Activated CD4-positive, CD25-positive, alpha-beta regulatory T cell treated with anti-CD3 and anti-CD28 coated beads, Interleukin-2, amount 50 U/mL, for 72 hours (primary cell): ENCODE results near the gene GABRB1.

Experiments
- DNase-seq: peaks from one replicate; pipeline ENCODE4 v3.0.0; 2021

The GABRB1 gene

DNA sequence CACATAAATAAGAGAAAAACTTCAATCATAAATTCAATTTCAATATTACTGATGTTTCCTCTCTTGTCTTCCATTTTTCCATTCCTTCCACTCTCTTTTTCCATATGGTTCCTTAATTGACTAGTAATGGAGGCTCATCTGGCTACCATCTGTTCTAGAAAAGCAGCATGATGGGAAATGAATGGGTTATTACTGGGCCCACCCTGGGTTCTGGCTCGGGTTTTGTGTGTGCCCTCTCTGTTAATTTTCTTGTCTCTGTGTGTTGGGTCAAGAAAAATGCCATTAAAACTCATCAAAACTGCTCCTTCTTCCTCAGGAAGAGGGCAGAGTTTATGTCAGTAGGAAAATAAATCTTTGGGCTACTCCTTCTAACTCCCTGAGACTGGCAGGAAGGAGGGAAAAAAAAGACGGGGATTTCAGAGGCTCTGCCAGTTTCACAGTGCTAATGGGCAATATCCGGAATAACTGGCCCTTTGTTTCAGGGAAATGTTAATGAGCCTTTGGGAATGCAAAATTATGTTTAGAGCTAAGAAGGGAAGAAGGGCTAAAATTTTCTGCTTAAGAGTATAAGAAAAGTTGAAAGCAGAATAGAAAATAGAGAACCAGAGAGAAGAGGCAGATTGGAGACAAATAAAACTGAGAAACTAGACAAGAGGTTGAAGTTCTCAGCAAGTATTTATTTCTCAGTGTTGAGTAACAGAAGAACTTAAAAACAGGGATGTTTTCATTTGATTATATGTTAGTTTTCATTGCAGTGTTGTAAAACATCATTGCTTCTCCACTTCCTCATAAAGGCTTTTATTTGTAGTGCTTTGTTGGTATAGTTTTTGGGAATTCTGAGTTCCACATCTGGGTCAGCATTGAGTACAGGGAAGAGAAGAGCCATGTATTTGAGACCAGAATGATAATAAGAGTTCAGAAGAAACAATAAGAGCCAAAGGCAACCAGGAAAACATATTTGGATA, 19.7 kb downstream of the GABRB1 start:
- no peak for DNase-seq

DNA sequence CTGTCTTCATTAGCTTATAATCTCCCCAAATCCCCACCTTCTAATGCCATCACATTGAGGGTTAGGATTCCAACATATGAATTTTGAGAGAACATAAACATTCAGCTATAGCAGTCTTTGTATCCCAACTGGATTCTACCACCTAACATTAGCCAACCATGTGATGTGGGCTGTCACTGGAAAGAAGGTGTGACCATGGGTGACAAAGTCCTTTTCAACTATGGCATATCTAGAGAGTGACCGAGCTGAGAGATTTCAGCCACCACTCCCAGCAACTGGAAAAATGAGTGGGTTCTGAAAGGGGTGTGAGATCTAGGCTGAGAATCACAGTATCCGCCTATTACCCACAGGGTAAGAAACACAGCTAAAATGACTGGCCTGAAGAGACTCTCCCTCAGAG, 22.1 kb downstream of the GABRB1 start:
- DNase-seq = no peak

DNA sequence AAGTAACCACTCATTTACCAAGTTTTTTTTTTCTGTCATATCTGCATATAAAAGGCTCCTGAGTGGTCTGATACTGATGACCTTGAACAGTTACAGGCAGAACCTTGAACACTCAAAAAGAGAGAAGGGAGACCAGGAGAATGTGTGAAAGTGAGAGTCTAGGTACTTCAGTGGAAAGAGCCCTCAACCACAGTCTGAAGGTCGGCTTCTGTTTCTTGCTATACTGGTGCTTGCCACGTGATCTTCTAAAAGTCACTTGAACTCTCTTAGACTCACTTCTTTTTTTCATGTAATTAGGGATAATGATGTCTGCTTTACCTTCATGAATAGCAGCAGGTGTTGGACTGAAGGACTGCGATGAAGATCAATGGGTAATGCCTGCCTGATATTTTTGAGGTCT, 22.8 kb downstream of the GABRB1 start:
- DNase-seq = no peak

DNA sequence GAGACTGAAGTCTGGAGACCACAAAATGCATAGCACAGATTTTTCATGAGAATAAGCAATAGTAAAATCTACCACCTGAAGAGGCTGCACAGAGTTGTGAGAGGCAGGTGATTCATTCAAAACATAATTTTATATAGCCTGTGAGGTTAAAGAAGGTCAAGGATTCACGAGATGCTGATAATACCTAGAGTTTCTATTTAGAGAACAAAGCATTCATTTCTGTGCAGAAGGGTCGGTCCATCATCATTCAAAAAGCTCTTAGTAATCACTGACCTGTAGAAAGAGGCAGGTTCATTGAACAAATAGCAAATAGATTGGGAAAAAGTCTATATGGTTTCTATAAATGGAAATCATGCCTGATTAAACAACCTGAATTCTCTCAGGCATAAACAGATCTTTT, 26.6 kb downstream of the GABRB1 start:
- no peak for DNase-seq

DNA sequence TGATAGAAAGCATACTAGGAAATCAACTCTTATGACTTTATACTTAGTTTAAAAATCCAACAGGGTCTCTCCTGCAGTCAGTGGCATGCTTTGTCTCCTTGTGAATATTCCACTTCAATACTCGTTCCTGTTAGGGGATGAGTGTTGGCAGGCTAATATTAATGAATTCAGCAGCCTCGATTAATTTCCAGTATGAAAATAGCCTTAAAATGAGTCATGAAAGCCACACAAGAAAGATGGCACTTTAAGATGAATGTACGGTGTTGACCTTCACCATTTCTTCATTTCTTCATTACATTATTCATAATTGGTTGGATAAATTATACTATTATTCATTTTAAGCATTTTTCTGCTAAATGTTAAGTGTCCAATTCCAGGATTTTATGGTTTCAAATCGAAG, 29.2 kb downstream of the GABRB1 start:
- no peak for DNase-seq

DNA sequence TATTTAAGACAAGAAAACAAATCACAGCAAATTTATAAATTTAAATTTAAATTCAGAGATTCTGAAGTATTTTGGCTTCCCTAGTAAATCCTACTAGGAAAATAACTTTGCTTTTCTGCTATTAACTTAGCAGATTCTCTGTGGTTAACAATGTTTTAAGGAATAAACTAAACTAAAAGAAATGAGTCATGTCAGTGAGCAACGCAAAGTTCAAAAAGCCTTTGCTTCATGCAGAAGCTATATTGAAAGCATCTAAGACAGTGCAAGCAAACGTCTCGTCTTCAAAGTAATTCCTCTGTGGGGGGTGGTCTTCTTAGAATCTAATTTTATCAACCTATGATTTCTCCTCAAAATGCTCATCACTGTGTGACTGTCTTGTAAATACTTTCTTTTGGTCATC, 30.1 kb downstream of the GABRB1 start:
- no peak for DNase-seq

DNA sequence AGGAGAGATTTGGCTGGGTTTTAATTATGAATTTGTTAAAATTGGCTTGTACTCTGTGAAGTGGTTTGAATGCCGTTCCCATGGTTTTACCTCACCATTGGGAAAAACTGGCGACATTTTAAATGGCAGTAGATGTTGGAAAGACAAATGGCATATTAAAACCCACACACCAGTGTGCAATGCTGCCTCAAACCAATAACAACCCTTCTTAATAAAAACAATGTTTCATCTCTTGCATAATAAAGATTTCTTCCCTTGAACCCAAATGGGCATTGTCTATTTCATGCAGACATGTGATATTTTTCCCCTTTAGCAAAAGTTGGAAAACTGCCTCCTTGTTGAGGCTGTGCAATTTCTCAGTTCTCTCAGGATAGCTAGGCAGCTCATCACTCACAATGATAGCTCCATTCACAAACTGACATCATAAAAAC, 33.7 kb downstream of the GABRB1 start:
- no peak for DNase-seq

DNA sequence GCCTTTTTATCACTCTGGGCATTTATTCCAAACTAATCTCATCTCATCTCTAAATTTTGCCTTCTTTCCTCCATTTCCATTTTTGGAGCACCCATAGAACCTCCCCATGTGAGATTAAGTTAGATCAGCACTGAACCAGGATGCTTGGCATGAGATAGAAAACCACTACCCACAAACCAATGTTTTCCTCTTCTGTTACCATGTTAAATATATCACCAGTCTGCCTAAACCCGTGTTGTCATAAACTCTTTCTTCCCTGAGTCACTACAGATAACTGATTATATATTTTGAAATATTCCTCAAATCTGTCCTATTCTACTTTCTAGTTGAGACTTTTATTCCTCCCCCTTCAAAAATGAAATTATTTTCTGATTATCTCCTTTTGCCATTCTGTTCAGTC, 37.6 kb downstream of the GABRB1 start:
- no peak for DNase-seq

DNA sequence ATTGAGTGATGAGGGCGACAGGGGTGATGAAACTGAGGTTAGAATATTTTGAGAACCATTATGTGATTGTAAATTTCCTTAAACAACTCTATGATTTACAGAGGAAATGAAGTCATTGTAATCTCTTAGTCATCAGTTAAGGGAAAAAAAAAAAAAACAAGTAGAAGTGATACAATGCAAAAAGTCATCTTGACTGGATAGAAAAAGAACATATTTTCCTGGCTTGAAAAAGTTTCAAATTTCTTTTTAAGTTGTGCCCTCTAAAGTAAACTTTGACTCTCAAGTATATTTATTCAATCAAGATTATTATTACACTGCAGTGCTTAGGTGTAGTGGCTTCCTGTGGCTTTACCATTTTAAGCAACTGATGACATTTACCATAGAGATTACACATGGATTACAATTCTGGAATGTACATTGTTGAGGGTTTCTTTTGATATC, 40.6 kb downstream of the GABRB1 start:
- DNase-seq = no peak

DNA sequence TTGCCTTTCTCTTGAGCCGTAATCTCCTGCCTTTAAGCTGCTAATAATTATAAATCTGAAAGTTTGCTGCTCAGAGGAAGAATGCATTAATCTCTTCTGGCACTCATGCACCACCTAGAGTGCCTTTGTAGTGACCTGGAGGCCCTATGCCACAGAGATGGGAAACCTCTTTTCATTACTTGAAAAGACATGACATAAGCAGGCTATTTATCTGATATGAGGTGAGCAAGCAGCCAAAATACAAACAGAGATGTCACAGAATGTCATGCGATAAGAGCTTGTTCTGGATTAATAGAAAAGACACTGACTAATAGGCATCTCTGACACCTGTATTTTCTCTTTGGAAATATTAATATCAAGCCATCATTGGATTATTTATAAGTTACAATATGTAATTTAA, 42.3 kb downstream of the GABRB1 start:
- no peak for DNase-seq

DNA sequence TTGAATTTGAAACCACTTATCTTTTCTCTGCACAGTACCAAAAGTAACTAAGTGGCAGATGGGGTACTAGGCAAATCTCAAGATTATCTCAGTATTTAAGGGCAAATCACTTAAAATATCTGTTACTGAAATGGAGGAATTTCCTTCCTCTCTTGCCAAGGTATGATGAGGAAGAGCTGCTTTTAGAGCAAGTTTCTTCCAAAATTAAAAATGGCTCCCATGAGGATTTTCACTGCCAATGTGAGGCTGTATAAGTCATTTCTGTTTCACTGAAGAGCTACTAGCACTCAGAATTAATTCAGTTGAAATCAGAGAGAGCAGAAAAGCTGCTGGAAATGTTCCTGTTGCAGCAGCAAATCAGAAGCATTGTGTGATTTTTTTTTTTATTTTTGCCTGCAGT, 43.4 kb downstream of the GABRB1 start:
- no peak for DNase-seq

DNA sequence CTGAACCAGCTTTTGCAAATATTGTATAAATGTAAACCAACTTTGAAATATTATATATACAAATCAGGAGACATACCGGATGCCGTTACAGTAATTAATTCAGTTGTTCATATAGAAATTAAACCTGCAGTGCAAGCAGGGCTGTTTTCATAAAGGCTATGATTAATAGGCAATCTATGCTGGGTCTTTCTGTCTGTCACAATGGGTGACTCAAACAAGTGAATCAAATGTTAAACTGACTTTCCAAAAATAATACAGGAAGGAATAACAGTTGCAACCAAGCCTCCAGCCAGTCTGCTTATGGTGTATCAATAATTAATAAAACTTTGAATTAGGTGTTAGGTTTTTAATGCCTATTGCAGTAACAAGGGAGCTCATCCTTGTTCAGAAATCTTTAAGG, 43.9 kb downstream of the GABRB1 start:
- no peak for DNase-seq

DNA sequence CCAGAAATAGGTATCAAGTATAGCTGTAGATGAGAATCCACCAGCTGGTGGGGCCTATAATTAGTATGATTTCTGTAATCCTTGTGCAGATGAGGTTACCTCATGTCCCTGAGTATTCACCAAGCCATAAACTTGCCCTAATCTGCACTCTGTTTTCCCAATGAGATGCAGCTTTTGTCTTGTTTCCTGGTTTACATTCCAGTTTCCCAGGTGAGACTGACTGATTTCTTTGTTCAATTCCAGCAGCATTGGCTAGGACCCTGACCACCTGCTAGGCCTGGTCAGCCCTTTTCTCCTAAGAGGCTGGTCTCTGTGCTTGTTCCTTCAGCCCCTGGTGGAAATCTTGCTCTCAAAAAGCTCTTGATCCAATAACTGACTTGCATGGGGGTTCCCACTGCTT, 44.6 kb downstream of the GABRB1 start:
- no peak for DNase-seq

DNA sequence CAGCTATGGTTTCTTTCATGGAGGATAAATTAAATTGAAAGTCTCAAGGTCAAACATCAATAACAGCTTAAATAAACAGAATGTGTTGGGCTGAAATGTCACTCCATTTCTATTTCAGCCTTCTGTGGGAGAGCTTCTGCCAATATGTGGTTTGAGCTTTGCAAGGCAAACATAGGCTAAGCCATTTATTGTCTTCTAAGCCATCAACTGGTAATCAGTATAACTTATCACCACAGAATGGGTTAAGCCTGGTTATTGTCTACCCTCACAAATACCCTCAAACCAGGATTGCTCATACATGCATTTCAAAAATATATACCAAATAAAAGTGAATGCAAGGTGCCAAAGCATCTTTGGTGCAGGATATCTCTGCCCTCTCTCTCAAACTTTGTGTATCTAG, 52.7 kb downstream of the GABRB1 start:
- no peak for DNase-seq

DNA sequence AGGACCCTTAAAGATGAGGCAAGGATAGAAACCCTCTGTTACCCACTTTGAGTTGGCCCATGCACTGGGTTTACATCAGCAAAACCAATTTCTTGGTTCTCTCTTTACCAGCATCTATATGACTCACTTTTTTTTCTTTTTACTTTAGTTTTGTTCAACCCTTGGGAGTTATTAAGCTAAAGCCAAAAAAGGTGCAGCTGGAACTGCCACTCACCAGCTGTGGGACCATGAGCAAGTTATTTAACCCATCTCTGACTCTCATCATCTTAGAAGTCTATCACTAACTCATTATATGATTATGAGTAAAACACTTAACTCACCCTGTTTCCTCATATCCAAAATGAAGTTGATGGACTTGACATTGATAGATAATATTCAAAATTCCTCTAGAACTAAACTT, 53.4 kb downstream of the GABRB1 start:
- no peak for DNase-seq

DNA sequence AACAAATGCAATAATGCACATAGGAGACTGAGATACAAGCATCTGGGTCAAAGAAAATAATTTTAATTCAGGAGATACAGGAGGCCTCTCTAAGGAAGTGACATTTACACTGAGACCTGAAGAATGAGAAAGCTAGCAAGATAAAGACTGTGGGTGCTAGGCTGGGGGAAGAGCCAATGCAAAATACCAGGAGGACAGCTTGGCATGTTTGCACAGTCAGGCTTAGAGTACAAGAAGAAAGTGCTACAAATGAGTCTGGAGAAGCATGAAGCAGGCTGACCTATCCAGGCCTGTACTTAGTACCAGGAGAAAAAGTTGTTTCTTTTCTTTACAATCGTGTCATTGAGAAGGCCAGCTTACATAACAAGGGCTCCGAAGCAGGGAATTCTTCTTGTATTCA, 56.9 kb downstream of the GABRB1 start:
- no peak for DNase-seq

DNA sequence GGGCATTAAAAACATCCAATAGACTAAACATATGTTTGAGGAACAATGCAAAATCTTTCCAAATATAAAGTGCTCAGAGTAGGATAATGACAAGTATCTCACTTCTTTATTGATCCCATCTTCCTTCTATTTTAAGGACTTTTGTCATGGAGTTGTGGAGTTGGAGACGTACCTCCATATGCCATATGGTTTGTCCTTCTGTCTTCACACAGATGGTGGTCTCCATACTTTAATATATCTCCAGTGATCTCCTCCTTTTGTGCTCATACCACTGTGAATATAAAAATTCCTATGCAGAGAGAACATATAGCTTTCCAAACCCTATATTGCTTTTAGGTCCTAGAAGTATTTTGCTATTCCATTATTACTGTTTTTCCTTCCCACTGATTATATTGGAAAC, 64.5 kb downstream of the GABRB1 start:
- DNase-seq = no peak

DNA sequence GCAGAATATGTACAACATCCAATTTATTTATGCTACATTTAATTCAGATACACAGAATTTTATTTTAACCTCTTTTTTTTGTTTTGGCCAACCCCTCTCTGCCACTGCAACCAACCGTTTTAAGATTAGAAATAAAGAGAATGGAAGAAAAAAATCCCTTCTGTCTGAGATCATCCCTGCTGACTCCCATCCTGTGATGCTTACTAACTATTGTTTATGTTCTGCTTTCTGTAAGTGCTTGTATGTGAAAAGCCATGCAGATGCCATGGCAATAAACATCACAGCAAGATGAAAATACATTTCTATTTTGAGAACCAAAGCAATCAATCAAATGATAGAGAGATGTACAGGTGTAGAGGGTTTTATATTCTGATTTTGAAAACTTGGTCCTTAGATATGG, 70.1 kb downstream of the GABRB1 start:
- no peak for DNase-seq

DNA sequence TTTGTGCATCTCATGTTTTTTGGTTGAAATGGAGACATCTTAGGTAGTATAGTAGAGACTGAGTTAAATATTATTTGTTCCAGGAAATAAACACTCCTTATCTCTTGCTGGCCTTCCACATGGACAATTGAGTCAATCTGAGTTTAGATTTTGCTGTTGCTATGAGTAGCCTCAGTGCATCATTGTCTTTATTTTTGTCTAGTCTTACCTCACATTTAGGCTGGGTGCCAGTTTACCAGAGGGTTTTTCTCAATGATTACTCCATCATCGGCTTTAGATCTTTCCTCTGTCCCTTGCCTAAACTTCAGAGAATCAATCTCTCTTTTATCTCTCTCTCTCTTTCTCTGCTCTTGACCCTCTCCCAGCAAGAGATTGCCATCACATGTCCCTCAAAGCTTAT, 73.6 kb downstream of the GABRB1 start:
- no peak for DNase-seq

DNA sequence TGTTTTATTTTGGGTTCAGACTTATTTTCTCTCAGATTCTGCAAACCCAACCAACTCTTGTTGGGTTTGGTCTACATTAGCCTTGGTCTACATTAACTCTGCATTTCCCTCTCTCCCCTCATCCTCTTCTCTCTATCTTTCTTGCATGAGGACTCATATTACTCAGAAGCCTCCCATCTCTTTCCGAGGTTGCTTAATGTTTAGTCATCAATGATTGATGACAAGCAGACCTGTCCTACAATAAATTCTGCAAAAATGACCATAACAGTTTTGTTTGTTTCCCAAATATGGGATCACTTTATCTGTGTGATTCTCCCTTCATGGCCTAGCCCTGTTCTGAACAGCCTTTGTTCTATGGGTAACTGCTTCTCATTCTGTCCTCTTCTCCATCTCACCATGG, 75.2 kb downstream of the GABRB1 start:
- DNase-seq = no peak

DNA sequence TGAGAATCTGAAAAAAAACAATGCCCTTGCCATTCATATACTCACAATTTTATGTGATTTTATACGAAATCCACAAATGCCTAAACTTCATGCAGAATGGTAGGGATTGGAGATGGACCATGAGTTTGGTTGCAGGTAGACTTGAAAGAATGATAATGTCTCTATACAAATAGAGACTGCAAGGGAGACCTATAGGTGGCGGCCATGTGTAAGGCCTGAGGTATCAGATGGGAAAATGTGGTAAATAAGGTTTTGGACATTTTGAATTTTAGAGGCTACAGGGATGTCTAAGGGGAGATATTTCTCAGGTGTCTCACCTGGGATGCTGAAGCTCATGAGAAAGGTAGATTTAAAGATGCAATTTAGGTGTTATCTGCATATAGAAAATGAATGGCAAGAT, 78.0 kb downstream of the GABRB1 start:
- DNase-seq = no peak

DNA sequence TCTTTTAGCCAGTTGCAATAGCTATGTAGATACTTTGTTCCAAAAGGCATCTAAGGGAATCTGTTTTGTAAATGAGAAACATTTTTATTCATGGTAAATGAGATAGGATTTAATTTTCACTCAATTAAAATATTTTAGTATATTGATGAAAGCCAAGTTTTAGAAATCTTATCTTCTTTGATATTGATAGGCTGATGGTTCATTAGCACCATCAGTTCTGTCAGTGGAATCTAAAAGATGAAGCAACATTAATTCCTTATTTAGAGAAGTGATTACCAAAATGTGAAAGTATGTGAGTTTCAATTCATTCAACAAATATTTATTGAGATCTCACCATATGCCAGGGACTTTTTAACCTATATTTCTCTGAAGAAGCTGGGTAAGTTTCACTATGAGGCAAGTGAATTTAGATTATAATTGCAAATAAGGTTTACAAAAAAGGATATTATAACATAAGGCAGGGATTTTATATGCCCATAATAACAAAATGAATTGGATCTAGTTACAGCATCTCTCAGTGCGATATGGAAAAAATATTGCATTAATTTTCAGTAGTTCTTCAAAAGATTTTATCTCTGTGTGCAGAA, 79.3 kb downstream of the GABRB1 start:
- DNase-seq = no peak

DNA sequence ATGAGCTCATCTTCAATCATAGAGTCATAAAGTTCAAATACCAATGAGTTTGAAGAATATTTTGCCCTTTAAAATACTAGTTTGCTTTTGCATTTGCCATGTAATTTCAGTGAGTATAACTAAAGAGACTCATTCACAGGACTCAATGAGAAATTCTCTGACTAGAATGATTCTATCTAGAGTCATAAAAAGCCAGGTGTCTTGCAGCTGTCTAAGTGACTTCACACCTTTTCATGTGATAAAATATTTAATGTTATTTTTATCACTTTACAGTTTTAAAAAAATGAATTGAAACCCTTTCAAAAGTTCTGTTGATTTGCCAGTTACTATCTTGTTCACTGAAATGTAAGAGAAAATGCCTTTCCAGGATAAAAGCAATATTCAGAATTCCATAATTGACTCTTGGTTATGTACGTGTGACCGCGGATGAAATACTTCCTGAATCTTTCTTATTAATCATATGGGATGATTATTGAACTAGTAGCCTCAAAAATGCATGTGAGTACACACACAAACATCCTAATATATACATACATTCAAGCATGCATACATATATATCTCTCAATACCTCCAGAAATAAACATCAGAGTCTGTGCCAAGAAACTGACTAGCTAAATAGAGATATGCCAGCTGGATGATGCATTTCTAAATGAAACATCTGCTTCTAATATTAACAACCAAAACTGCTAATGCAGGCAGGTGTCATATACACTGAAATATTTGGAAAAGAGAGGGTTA, 87.0 kb downstream of the GABRB1 start:
- DNase-seq = no peak

DNA sequence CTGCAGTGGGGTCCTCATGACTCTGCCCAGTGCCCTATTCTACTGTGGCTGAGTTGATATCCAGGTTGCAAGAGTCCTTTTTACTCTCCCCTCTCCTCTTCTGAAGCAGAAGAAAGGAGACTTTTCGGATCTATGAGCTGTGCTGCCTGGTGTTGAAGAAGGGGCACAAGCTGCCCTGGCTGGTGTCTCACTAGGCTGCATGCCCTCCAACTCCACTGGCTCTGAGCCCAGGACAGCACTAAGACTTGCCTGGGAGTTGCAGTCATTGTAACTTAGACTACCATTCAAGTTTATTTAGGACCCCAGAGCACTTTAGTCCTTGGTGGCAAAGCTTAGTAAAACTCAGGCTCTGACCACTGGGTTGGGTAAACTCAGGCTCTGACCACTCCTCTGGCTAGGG, 89.4 kb downstream of the GABRB1 start:
- DNase-seq = no peak
